K562 (cell line): ENCODE results near the gene MRPL4. TPM values are rescaled to one million over a fixed set of nuclear protein-coding genes. Genes with fewer than 3 reads are reported as not detected.

Experiments used
- CHD7 ChIP-seq: fragments of 200-600 bp; sonication (generic); IDR thresholded peaks from one replicate; pipeline ENCODE4 v1.6.1; 2012; ENCODE audit warnings: mild to moderate bottlenecking, low read depth, low read length, inconsistent platforms
- CTCF ChIP-seq, 3 experiments: IDR thresholded peaks in 2 of 3; conservative IDR thresholded peaks in 1 of 3; 2 replicates each; pipeline ENCODE4 v1.5.1; 2011 to 2012; ENCODE audit warnings: low read length in 3 of 3, mild to moderate bottlenecking in 3 of 3, control low read depth in 2 of 3, improper control_type of control experiment in 1 of 3, inconsistent platforms in 1 of 3, low read depth in 1 of 3, mixed read lengths in 1 of 3, moderate library complexity in 1 of 3; ENCODE audit not compliant: insufficient read depth in 2 of 3
- DEAF1 ChIP-seq: fragments of 450-650 bp; formaldehyde crosslinking; IDR thresholded peaks from 2 replicates; pipeline ENCODE4 v1.4.0; 2020; ENCODE audit warnings: mild to moderate bottlenecking, moderate library complexity
- E2F6 ChIP-seq, 2 experiments: IDR thresholded peaks; 2 replicates each; pipeline ENCODE4 v1.6.1; 2011; ENCODE audit warnings: borderline replicate concordance in 1 of 2, control low read depth in 1 of 2, low read depth in 1 of 2, low read length in 1 of 2, mild to moderate bottlenecking in 1 of 2, mixed read lengths in 1 of 2, moderate library complexity in 1 of 2; ENCODE audit not compliant: insufficient read depth in 1 of 2, insufficient read length in 1 of 2, poor library complexity in 1 of 2, severe bottlenecking in 1 of 2; ENCODE audit errors: extremely low read depth in 1 of 2
- ELF1 ChIP-seq: fragments of 200-800 bp; sonication (Bioruptor generic); IDR thresholded peaks from 2 replicates; pipeline ENCODE4 v1.6.1; 2016; ENCODE audit warnings: missing genetic modification characterization, missing compliant biosample characterization
- HMGN3 ChIP-seq: IDR thresholded peaks from 2 replicates; pipeline ENCODE4 v1.6.1; 2011; ENCODE audit warnings: borderline replicate concordance, low read depth, mild to moderate bottlenecking, mixed read lengths, low read length; ENCODE audit not compliant: insufficient read length; ENCODE audit errors: extremely low read depth
- NRF1 ChIP-seq, 2 experiments: fragments of 450-650 bp; IDR thresholded peaks in 1 of 2; conservative IDR thresholded peaks in 1 of 2; 2 replicates each; pipeline ENCODE4 v1.6.1; 2014; ENCODE audit warnings: mild to moderate bottlenecking in 2 of 2
- SP1 ChIP-seq: sonication (generic); formaldehyde crosslinking; IDR thresholded peaks from 2 replicates; pipeline ENCODE4 v1.8.1; 2022; ENCODE audit warnings: mild to moderate bottlenecking, missing genetic modification reagents
- polyA plus RNA-seq, 8 experiments: library from polyadenylated mRNA; depleted of rRNA in 4 of 8; stranded (reverse) in 5 of 8; unstranded in 3 of 8; fragments of >200 nt; fragmentation: Nextera tagmentation in 2 of 8; fragmentation: Illumina TruSeq in 1 of 8; extraction: Ambion mirVana in 2 of 8; extraction: Trizol in 1 of 8; gene quantifications; 2 replicates each; pipeline versions ENCODE4 v1.2.1 to v1.2.3, GENCODE V29; 2011 to 2014; ENCODE audit warnings: inconsistent platforms in 1 of 8, missing spikeins in 1 of 8
- total RNA-seq, 7 experiments: library from RNA; depleted of rRNA in 6 of 7; stranded (reverse); fragments of >200 nt in 6 of 7; fragmentation: Illumina TruSeq in 2 of 7; extraction: Trizol in 2 of 7; gene quantifications; 2 replicates each; pipeline versions ENCODE4 v1.2.1 to v1.2.3, GENCODE V29; 2011 to 2021; ENCODE audit warnings: low replicate concordance in 1 of 7

The MRPL4 gene
- total and polyA plus RNA-seq, 9 of the 15 experiments (the other 6 are each of a cell fraction or from before 2014, with no cell fraction given) = 1.4 to 239 (median 64.9) TPM

- TF ChIP-seq CTCF (IDR thresholded peaks at IDR 0.05 in 2 of 3, conservative IDR thresholded peaks at IDR 0.05 in 1 of 3; ENCODE audit: insufficient read depth in 2 of 3, low read depth in 1 of 3, low read length in 3 of 3) = peak in 1 of 3 experiments; percentile 26; a peak in 2 of 6 replicates
- no peak for TF ChIP-seq CHD7
- peak; percentile 44; the same call in 1 of the 2 replicates for TF ChIP-seq SP1 (CRISPR knock-in tag)
- peak; percentile 78 to 89 for TF ChIP-seq E2F6 (IDR thresholded peaks at IDR 0.05; ENCODE audit: borderline replicate concordance in 1 of 2, extremely low read depth in 1 of 2, insufficient read depth in 1 of 2, insufficient read length in 1 of 2, low read depth in 1 of 2, low read length in 1 of 2, poor library complexity in 1 of 2, severe bottlenecking in 1 of 2)
- peak; percentile 83 for TF ChIP-seq HMGN3
- peak; percentile 81 to 83 for TF ChIP-seq NRF1 (conservative IDR thresholded peaks at IDR 0.05 in 1 of 2, IDR thresholded peaks at IDR 0.05 in 1 of 2)
- TF ChIP-seq ELF1 (tag) = no peak
- peak; percentile 39; the same call in 1 of the 2 replicates for TF ChIP-seq DEAF1 (CRISPR knock-in tag)
Measured at GRCh38 chr19:10286803-10287737, 35.1 kb downstream of the MRPL4 start, which contains the start of gene ICAM4 (continued).
